ENCODE data around the gene CCDC141.

The CCDC141 gene

GRCh38 chr2:178909507-178909906 lies 140.4 kb downstream of the CCDC141 start:
- DNase-seq: no peak

GRCh38 chr2:178908810-178909209 lies 141.1 kb downstream of the CCDC141 start:
- DNase-seq: no peak

GRCh38 chr2:178905261-178905660 lies 144.7 kb downstream of the CCDC141 start:
- no peak for DNase-seq

GRCh38 chr2:178899656-178900055 lies 150.3 kb downstream of the CCDC141 start:
- no peak for DNase-seq

- no peak for DNase-seq
Measured at GRCh38 chr2:178895872-178896271, 154.1 kb downstream of the CCDC141 start.

- no peak for DNase-seq
Measured at GRCh38 chr2:178895171-178895570, 154.8 kb downstream of the CCDC141 start.

- no peak for DNase-seq
Measured at GRCh38 chr2:178892751-178893625, 156.9 kb downstream of the CCDC141 start.

GRCh38 chr2:178891959-178892485 lies 157.9 kb downstream of the CCDC141 start:
- no peak for DNase-seq

- DNase-seq: peak; percentile 73
Measured at GRCh38 chr2:178891265-178891958, 158.5 kb downstream of the CCDC141 start.

- DNase-seq: no peak
Measured at GRCh38 chr2:178886006-178886405, 163.9 kb downstream of the CCDC141 start.

- no peak for DNase-seq
Measured at GRCh38 chr2:178884440-178884839, 165.5 kb downstream of the CCDC141 start.

- DNase-seq: no peak
Measured at GRCh38 chr2:178882666-178883440, 167.1 kb downstream of the CCDC141 start.

- DNase-seq: no peak
Measured at GRCh38 chr2:178881075-178881474, 168.9 kb downstream of the CCDC141 start.

GRCh38 chr2:178880257-178880656 lies 169.7 kb downstream of the CCDC141 start:
- DNase-seq: no peak

- no peak for DNase-seq
Measured at GRCh38 chr2:178877874-178878273, 172.1 kb downstream of the CCDC141 start.

- no peak for DNase-seq
Measured at GRCh38 chr2:178874529-178875240, 175.3 kb downstream of the CCDC141 start.

- no peak for DNase-seq
Measured at GRCh38 chr2:178873912-178874311, 176.0 kb downstream of the CCDC141 start.

- no peak for DNase-seq
Measured at GRCh38 chr2:178871536-178871935, 178.4 kb downstream of the CCDC141 start.

- DNase-seq: no peak
Measured at GRCh38 chr2:178870703-178871102, 179.2 kb downstream of the CCDC141 start.

GRCh38 chr2:178865999-178866398 lies 183.9 kb downstream of the CCDC141 start:
- no peak for DNase-seq

GRCh38 chr2:178865146-178865936 lies 184.6 kb downstream of the CCDC141 start:
- DNase-seq: no peak
